HepG2 (cell line): ENCODE results near the gene WNK2. TPM values are rescaled to one million over a fixed set of nuclear protein-coding genes. Genes with fewer than 3 reads are reported as not detected.

ENCODE experiments used
- ATAC-seq: fragments of 200-7000 bp; cut with Tn5 transposase; 3 replicates; pipeline ENCODE4 v1.9.1; 2020; ENCODE audit warnings: mild to moderate bottlenecking, moderate library complexity
- BruUV-seq: library from RNA; stranded (reverse); fragments of 400-500 nt; replicated peaks from 2 replicates; lab custom pipeline; 2021; lab: Mats Ljungman, UMichigan
- CTCF ChIA-PET: fragments of 300-600 bp; formaldehyde crosslinking; extraction: SDS; loops from one replicate; lab custom pipeline; 2021; ENCODE audit warnings: low total read pairs, inconsistent platforms, low intra/inter-chr PET ratio; lab: Yijun Ruan, JAX
- POLR2A ChIA-PET: fragments of 350-600 bp; sonication (Branson Sonifier 250); formaldehyde crosslinking; loops from one replicate; lab custom pipeline; 2020; ENCODE audit warnings: antibody characterized with exemption, inconsistent platforms; lab: Yijun Ruan, JAX
- DNase-seq: peaks from one replicate; pipeline ENCODE4 v3.0.0-alpha.2; 2015; ENCODE audit warnings: low spot score
- FAIRE-seq: peaks from 3 replicates; lab custom pipeline; 2011; peaks lifted over from hg19 to GRCh38; lab: Jason Lieb, UNC
- H2AFZ ChIP-seq: one replicate; pipeline ENCODE4 v1.6.1; 2011; ENCODE audit warnings: low read length, inconsistent platforms
- H3K27ac ChIP-seq: fragments of 300-600 bp; 3 replicates; pipeline ENCODE4 v1.8.0; 2011; ENCODE audit warnings: mixed run types, mild to moderate bottlenecking, mixed read lengths, low read length, inconsistent platforms; ENCODE audit not compliant: insufficient read depth; ENCODE audit errors: extremely low read length
- H3K27me3 ChIP-seq, 2 experiments: fragments of 200-600 bp in 1 of 2; 2 replicates in 1 of 2; 3 replicates in 1 of 2; pipeline versions ENCODE4 v1.6.0 to v1.8.0; 2011; ENCODE audit warnings: low read length in 2 of 2, mild to moderate bottlenecking in 2 of 2, moderate library complexity in 2 of 2, inconsistent platforms in 1 of 2; ENCODE audit not compliant: insufficient read depth in 2 of 2, control insufficient read depth in 1 of 2
- H3K36me3 ChIP-seq, 2 experiments: fragments of 200-600 bp in 1 of 2; replicated peaks in 1 of 2; 2 replicates in 1 of 2; 3 replicates in 1 of 2; pipeline versions ENCODE4 v1.5.1 to v1.8.0; 2011; ENCODE audit warnings: low read length in 2 of 2, inconsistent platforms in 1 of 2; ENCODE audit not compliant: insufficient read depth in 2 of 2, control insufficient read depth in 1 of 2
- H3K4me1 ChIP-seq: 2 replicates; pipeline ENCODE4 v1.5.1; 2012; ENCODE audit warnings: low read length, inconsistent platforms; ENCODE audit not compliant: insufficient read depth
- H3K4me2 ChIP-seq: 2 replicates; pipeline ENCODE4 v1.6.0; 2011; ENCODE audit warnings: low read depth, low read length, inconsistent platforms
- H3K4me3 ChIP-seq, 3 experiments: fragments of 200-600 bp in 1 of 3; sonication (generic), shearing (Covaris generic) in 1 of 3; replicated peaks in 1 of 3; 2 replicates each; pipeline ENCODE4 v1.5.1; 2011 to 2016; ENCODE audit warnings: low read length in 3 of 3, inconsistent platforms in 2 of 3, low read depth in 2 of 3, mild to moderate bottlenecking in 2 of 3, control low read depth in 1 of 3, mixed read lengths in 1 of 3; ENCODE audit not compliant: insufficient read depth in 1 of 3
- H3K79me2 ChIP-seq: one replicate; pipeline ENCODE4 v1.6.1; 2011; ENCODE audit warnings: low read length, inconsistent platforms; ENCODE audit not compliant: insufficient read depth
- H3K9ac ChIP-seq: 2 replicates; pipeline ENCODE4 v1.6.0; 2011; ENCODE audit warnings: mild to moderate bottlenecking, low read depth, low read length, inconsistent platforms; ENCODE audit not compliant: insufficient read depth
- H3K9me3 ChIP-seq: 2 replicates; pipeline ENCODE4 v1.5.1; 2012; ENCODE audit warnings: mild to moderate bottlenecking, low read length
- H4K20me1 ChIP-seq: 2 replicates; pipeline ENCODE4 v1.6.0; 2011; ENCODE audit warnings: inconsistent platforms, mild to moderate bottlenecking, low read length, moderate library complexity; ENCODE audit not compliant: insufficient read depth
- ASH2L ChIP-seq: fragments of 300-600, 200-600 bp; sonication (generic); IDR thresholded peaks from 2 replicates; pipeline ENCODE4 v1.7.0; 2017; ENCODE audit warnings: low read depth, mild to moderate bottlenecking, moderate library complexity, mixed read lengths, low read length; ENCODE audit not compliant: insufficient read length
- NFIC ChIP-seq: IDR thresholded peaks from 2 replicates; pipeline ENCODE4 v1.6.1; 2012; ENCODE audit warnings: mild to moderate bottlenecking, low read length, inconsistent platforms
- SOX5 ChIP-seq: IDR thresholded peaks from 2 replicates; pipeline ENCODE4 v1.6.1; 2016; ENCODE audit warnings: borderline replicate concordance
- SRY ChIP-seq: sonication (generic); formaldehyde crosslinking; IDR thresholded peaks from 2 replicates; pipeline ENCODE4 v1.8.0; 2022; ENCODE audit warnings: mild to moderate bottlenecking, missing genetic modification reagents
- ZSCAN21 ChIP-seq: sonication (generic); formaldehyde crosslinking; IDR thresholded peaks from 2 replicates; pipeline ENCODE4 v1.8.0; 2022; ENCODE audit warnings: mild to moderate bottlenecking, missing genetic modification reagents, moderate library complexity, borderline replicate concordance
- WGBS: methylation state at CpG from one replicate; pipeline ENCODE4 v1.1.6; 2017; ENCODE audit warnings: low lambda C conversion rate; 5-methylcytosine and 5-hydroxymethylcytosine counted together
- in situ Hi-C: cut with HindIII; loops from 2 replicates; pipeline ENCODE4 v1.10.0; 2017; ENCODE audit warnings: low pct_unique_long_range_greater_than_20kb; ENCODE audit not compliant: extremely low pct_ligation_motif_present
- intact Hi-C: fragments of 100-400 bp; cut with micrococcal nuclease; formaldehyde crosslinking; loops from one replicate; pipeline ENCODE4 v1.10.0; 2022; ENCODE audit not compliant: unreplicated experiment
- polyA plus RNA-seq, 8 experiments: library from polyadenylated mRNA; depleted of rRNA in 3 of 8; stranded (reverse) in 7 of 8; unstranded in 1 of 8; fragments of >200 nt; fragmentation: Illumina TruSeq in 4 of 8; extraction: Trizol in 4 of 8; gene quantifications; 2 replicates each; pipeline versions ENCODE4 v1.2.1 to v1.2.3, GENCODE V29; 2011 to 2016; ENCODE audit warnings: low read depth in 4 of 8, missing spikeins in 1 of 8, mixed read lengths in 1 of 8; ENCODE audit not compliant: insufficient read depth in 1 of 8
- total RNA-seq, 5 experiments: library from RNA; depleted of rRNA; stranded (reverse); fragments of >200 nt; fragmentation: Illumina TruSeq; extraction: Trizol; gene quantifications; 2 replicates each; pipeline ENCODE4 v1.2.3, GENCODE V29; 2016; ENCODE audit warnings: low read depth in 1 of 5
- TF ChIP-seq, protein P1 (sequence below): sonication (generic); formaldehyde crosslinking; IDR thresholded peaks from 2 replicates; pipeline ENCODE4 v1.5.1; 2020; ENCODE audit warnings: mild to moderate bottlenecking, missing genetic modification reagents, moderate library complexity
- TF ChIP-seq, protein P2 (sequence below), 2 experiments: fragments of 450-650 bp in 1 of 2; sonication (generic) in 1 of 2; formaldehyde crosslinking in 1 of 2; IDR thresholded peaks; 2 replicates each; pipeline versions ENCODE4 v1.6.1 to v1.8.0; 2016 to 2022; ENCODE audit warnings: antibody characterized with exemption in 1 of 2, mild to moderate bottlenecking in 1 of 2, missing genetic modification reagents in 1 of 2
- TF ChIP-seq, protein P3 (sequence below): sonication (generic); formaldehyde crosslinking; IDR thresholded peaks from 2 replicates; pipeline ENCODE4 v1.9.0; 2021; ENCODE audit warnings: missing genetic modification reagents, borderline replicate concordance

Gene WNK2
- total and polyA plus RNA-seq, 2 of the 13 experiments (the other 11 are each of a cell fraction or from before 2014, with no cell fraction given), result 10.5 to 12.0 TPM

DNA sequence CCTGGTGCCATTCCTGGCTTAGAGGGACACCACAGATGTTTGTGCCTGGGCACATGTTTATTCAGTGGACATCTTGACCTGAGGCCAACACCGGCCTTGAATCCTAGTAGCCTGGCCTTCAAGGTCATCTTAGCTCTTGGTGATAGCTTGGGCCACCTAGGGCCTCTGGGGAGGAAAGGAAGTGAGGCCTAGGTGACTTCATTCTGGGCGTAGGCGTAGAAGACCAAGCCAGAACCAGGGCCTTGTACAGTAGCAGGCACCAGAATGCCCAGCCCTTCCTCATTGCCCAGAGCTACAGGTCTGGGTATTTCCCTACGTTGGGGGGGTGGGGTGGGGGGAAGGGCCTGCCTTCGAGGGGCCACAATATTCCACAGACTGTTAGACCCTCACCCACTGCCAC, 33.8 kb downstream of the WNK2 start:
- Histone ChIP-seq H3K4me3 (no peak overlapping the region), H4K20me1 (peaks cover 3% of the 10 kb centered on the region; the same call in 1 of the 2 replicates), H3K4me1 (peaks cover 13% of the 10 kb centered on the region), H3K79me2 (peaks cover 51% of the 10 kb centered on the region), H3K36me3 (peaks cover 0 to 1% of the 10 kb centered on the region in 2 experiments; a peak in 1 of 5 replicates), H3K9me3 (peaks cover 6% of the 10 kb centered on the region; the same call in 1 of the 2 replicates), H3K27ac (no peak overlapping the region), H3K4me2 (no peak overlapping the region), H3K9ac (no peak overlapping the region), H2AFZ (no peak overlapping the region), H3K27me3 (no peaks in the 10 kb centered on the region)
- ChIA-PET POLR2A (no interaction called here), CTCF (no interaction called here)
- 90% methylated on average over 4 of the region's 5 CpGs for WGBS
- FAIRE-seq, result no peak
- BruUV-seq, result no TSS peak
- in situ Hi-C loops, result no loop called here
- no peak for ATAC-seq
- intact Hi-C loops, result no loop called here
- no peak for DNase-seq
- no peak for TF ChIP-seq NFIC
- TF ChIP-seq, protein P1, sequence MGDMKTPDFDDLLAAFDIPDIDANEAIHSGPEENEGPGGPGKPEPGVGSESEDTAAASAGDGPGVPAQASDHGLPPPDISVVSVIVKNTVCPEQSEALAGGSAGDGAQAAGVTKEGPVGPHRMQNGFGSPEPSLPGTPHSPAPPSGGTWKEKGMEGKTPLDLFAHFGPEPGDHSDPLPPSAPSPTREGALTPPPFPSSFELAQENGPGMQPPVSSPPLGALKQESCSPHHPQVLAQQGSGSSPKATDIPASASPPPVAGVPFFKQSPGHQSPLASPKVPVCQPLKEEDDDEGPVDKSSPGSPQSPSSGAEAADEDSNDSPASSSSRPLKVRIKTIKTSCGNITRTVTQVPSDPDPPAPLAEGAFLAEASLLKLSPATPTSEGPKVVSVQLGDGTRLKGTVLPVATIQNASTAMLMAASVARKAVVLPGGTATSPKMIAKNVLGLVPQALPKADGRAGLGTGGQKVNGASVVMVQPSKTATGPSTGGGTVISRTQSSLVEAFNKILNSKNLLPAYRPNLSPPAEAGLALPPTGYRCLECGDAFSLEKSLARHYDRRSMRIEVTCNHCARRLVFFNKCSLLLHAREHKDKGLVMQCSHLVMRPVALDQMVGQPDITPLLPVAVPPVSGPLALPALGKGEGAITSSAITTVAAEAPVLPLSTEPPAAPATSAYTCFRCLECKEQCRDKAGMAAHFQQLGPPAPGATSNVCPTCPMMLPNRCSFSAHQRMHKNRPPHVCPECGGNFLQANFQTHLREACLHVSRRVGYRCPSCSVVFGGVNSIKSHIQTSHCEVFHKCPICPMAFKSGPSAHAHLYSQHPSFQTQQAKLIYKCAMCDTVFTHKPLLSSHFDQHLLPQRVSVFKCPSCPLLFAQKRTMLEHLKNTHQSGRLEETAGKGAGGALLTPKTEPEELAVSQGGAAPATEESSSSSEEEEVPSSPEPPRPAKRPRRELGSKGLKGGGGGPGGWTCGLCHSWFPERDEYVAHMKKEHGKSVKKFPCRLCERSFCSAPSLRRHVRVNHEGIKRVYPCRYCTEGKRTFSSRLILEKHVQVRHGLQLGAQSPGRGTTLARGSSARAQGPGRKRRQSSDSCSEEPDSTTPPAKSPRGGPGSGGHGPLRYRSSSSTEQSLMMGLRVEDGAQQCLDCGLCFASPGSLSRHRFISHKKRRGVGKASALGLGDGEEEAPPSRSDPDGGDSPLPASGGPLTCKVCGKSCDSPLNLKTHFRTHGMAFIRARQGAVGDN (CRISPR knock-in tag), result no peak
- TF ChIP-seq, protein P2, sequence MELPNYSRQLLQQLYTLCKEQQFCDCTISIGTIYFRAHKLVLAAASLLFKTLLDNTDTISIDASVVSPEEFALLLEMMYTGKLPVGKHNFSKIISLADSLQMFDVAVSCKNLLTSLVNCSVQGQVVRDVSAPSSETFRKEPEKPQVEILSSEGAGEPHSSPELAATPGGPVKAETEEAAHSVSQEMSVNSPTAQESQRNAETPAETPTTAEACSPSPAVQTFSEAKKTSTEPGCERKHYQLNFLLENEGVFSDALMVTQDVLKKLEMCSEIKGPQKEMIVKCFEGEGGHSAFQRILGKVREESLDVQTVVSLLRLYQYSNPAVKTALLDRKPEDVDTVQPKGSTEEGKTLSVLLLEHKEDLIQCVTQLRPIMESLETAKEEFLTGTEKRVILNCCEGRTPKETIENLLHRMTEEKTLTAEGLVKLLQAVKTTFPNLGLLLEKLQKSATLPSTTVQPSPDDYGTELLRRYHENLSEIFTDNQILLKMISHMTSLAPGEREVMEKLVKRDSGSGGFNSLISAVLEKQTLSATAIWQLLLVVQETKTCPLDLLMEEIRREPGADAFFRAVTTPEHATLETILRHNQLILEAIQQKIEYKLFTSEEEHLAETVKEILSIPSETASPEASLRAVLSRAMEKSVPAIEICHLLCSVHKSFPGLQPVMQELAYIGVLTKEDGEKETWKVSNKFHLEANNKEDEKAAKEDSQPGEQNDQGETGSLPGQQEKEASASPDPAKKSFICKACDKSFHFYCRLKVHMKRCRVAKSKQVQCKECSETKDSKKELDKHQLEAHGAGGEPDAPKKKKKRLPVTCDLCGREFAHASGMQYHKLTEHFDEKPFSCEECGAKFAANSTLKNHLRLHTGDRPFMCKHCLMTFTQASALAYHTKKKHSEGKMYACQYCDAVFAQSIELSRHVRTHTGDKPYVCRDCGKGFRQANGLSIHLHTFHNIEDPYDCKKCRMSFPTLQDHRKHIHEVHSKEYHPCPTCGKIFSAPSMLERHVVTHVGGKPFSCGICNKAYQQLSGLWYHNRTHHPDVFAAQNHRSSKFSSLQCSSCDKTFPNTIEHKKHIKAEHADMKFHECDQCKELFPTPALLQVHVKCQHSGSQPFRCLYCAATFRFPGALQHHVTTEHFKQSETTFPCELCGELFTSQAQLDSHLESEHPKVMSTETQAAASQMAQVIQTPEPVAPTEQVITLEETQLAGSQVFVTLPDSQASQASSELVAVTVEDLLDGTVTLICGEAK (IDR thresholded peaks at IDR 0.05), result no peak
- TF ChIP-seq, protein P2 (CRISPR knock-in tag; IDR thresholded peaks at IDR 0.05), result no peak
- TF ChIP-seq SOX5, result no peak
- TF ChIP-seq, protein P3, sequence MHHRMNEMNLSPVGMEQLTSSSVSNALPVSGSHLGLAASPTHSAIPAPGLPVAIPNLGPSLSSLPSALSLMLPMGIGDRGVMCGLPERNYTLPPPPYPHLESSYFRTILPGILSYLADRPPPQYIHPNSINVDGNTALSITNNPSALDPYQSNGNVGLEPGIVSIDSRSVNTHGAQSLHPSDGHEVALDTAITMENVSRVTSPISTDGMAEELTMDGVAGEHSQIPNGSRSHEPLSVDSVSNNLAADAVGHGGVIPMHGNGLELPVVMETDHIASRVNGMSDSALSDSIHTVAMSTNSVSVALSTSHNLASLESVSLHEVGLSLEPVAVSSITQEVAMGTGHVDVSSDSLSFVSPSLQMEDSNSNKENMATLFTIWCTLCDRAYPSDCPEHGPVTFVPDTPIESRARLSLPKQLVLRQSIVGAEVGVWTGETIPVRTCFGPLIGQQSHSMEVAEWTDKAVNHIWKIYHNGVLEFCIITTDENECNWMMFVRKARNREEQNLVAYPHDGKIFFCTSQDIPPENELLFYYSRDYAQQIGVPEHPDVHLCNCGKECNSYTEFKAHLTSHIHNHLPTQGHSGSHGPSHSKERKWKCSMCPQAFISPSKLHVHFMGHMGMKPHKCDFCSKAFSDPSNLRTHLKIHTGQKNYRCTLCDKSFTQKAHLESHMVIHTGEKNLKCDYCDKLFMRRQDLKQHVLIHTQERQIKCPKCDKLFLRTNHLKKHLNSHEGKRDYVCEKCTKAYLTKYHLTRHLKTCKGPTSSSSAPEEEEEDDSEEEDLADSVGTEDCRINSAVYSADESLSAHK (CRISPR knock-in tag), result no peak
- no peak for TF ChIP-seq ASH2L
- no peak for TF ChIP-seq SRY
- no peak for TF ChIP-seq ZSCAN21 (CRISPR knock-in tag)
